ENCODE data around the gene PEX19.

The PEX19 gene

DNA sequence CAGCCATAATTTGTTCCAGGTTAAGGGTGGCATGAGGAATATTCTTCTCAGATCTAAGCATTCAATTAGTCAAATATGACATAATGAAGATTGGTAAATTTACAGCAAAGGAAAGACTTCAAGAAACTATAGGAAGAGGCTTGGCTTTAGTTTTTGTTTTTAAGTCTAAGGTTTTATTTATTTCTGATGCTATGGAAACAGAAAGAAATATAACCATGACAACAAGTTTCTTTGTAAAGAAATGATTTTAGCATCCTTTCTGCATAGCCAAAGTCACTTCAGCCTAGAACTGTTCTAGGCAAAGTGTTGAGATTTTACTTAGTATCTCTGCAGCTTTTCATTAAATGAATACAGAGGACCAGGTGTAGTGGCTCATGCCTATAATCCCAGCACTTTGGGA, 52.0 kb downstream of the PEX19 start:
- H3K4me1 ChIP-seq (ENCODE audit: control insufficient read depth in 2 of 2, insufficient read depth in 1 of 2, low read depth in 1 of 2, low read length in 2 of 2) = no peaks in the 10 kb centered on the region
- no peak overlapping the region for H3K23ac ChIP-seq (ENCODE audit: low read depth, low read length, poor library complexity)
- H2BK120ac ChIP-seq (ENCODE audit: low read depth, low read length) = no peak overlapping the region
- H3K9me3 ChIP-seq (replicated peaks in 1 of 2; ENCODE audit: control insufficient read depth in 2 of 2, insufficient read depth in 1 of 2, low read depth in 1 of 2, low read length in 2 of 2) = no peaks in the 10 kb centered on the region
- no peak for DNase-seq (ENCODE audit: low spot score)
- no peak overlapping the region for H2BK12ac ChIP-seq (ENCODE audit: low read length)
- H3K27me3 ChIP-seq (ENCODE audit: control insufficient read depth in 3 of 3, insufficient read depth in 3 of 3, low read depth in 1 of 3, low read length in 3 of 3) = no peaks in the 10 kb centered on the region
- no peak overlapping the region for H3K4me3 ChIP-seq (ENCODE audit: low read length in 2 of 2)
- H3K18ac ChIP-seq (ENCODE audit: low read length) = no peak overlapping the region
- H3K27ac ChIP-seq (replicated peaks; ENCODE audit: low read length) = no peak overlapping the region
- no peak overlapping the region for H2AK5ac ChIP-seq (ENCODE audit: low read depth, low read length)
- no peak overlapping the region for H2AFZ ChIP-seq (ENCODE audit: low read length)
- H3K14ac ChIP-seq (ENCODE audit: low read length) = no peak overlapping the region
- H4K91ac ChIP-seq (ENCODE audit: low read depth, low read length, poor library complexity) = no peak overlapping the region
- no peak overlapping the region for H4K8ac ChIP-seq (ENCODE audit: low read depth, low read length)
- no peaks in the 10 kb centered on the region for H3K79me1 ChIP-seq (ENCODE audit: low read depth, low read length)
- no peak overlapping the region for H2BK15ac ChIP-seq (ENCODE audit: low read length)
- no peak overlapping the region for H2BK5ac ChIP-seq (ENCODE audit: low read length)
- H3K4ac ChIP-seq (ENCODE audit: low read length) = no peak overlapping the region
- H3K4me2 ChIP-seq (ENCODE audit: insufficient read depth, low read length, poor library complexity, severe bottlenecking) = no peak overlapping the region
- peaks cover 10 to 99% of the 10 kb centered on the region in 2 donors for H3K36me3 ChIP-seq (replicated peaks in 1 of 2; ENCODE audit: control insufficient read depth in 2 of 2, insufficient read depth in 2 of 2, low read length in 2 of 2)
- H3K9ac ChIP-seq (ENCODE audit: low read depth, low read length, poor library complexity) = no peak overlapping the region

DNA sequence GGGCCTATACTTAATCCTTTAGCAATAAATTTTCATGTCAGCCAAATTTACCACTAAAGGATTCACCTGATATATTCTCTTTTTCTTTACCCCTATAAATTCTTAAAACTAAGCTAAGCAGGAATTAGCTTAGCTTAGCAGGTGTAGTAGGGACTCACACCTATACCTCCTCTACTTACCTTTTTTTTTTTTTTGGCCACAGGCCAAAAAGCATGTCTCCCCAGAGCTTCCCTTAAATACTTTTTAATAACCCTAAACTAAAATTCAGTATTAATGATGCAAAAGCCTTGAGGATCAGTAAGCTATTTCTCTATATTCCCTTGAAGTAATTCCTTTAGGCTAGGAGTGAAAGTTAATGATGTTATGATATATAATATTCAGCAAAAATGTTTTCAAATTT, 56.5 kb downstream of the PEX19 start:
- Histone ChIP-seq H3K23ac (ENCODE audit: low read depth, low read length, poor library complexity) (no peak overlapping the region), H3K27me3 (ENCODE audit: control insufficient read depth in 3 of 3, insufficient read depth in 3 of 3, low read depth in 1 of 3, low read length in 3 of 3) (no peaks in the 10 kb centered on the region), H3K9ac (ENCODE audit: low read depth, low read length, poor library complexity) (no peak overlapping the region), H2BK12ac (ENCODE audit: low read length) (no peak overlapping the region), H4K8ac (ENCODE audit: low read depth, low read length) (no peak overlapping the region), H2AK5ac (ENCODE audit: low read depth, low read length) (no peak overlapping the region), H3K4me2 (ENCODE audit: insufficient read depth, low read length, poor library complexity, severe bottlenecking) (no peak overlapping the region), H4K91ac (ENCODE audit: low read depth, low read length, poor library complexity) (no peak overlapping the region), H3K4ac (ENCODE audit: low read length) (no peak overlapping the region), H3K4me3 (ENCODE audit: low read length in 2 of 2) (no peak overlapping the region), H3K9me3 (replicated peaks in 1 of 2; ENCODE audit: control insufficient read depth in 2 of 2, insufficient read depth in 1 of 2, low read depth in 1 of 2, low read length in 2 of 2) (no peaks in the 10 kb centered on the region), H3K36me3 (replicated peaks in 1 of 2; ENCODE audit: control insufficient read depth in 2 of 2, insufficient read depth in 2 of 2, low read length in 2 of 2) (peaks cover 25 to 99% of the 10 kb centered on the region in 2 donors), H2BK5ac (ENCODE audit: low read length) (no peak overlapping the region), H3K4me1 (ENCODE audit: control insufficient read depth in 2 of 2, insufficient read depth in 1 of 2, low read depth in 1 of 2, low read length in 2 of 2) (no peaks in the 10 kb centered on the region), H3K14ac (ENCODE audit: low read length) (no peak overlapping the region), H2AFZ (ENCODE audit: low read length) (no peak overlapping the region), H2BK120ac (ENCODE audit: low read depth, low read length) (no peak overlapping the region), H3K27ac (replicated peaks; ENCODE audit: low read length) (no peak overlapping the region), H3K18ac (ENCODE audit: low read length) (no peak overlapping the region), H3K79me1 (ENCODE audit: low read depth, low read length) (no peaks in the 10 kb centered on the region), H2BK15ac (ENCODE audit: low read length) (no peak overlapping the region)
- no peak for DNase-seq (ENCODE audit: low spot score)

GRCh38 chr1:160227561-160227960, 57.4 kb downstream of the PEX19 start:
- no peaks in the 10 kb centered on the region for H3K27me3 ChIP-seq (ENCODE audit: control insufficient read depth in 3 of 3, insufficient read depth in 3 of 3, low read depth in 1 of 3, low read length in 3 of 3)
- no peaks in the 10 kb centered on the region for H3K4me1 ChIP-seq (ENCODE audit: control insufficient read depth in 2 of 2, insufficient read depth in 1 of 2, low read depth in 1 of 2, low read length in 2 of 2)
- no peak overlapping the region for H3K4ac ChIP-seq (ENCODE audit: low read length)
- no peak overlapping the region for H4K91ac ChIP-seq (ENCODE audit: low read depth, low read length, poor library complexity)
- H2BK15ac ChIP-seq (ENCODE audit: low read length) = no peak overlapping the region
- no peak overlapping the region for H3K4me2 ChIP-seq (ENCODE audit: insufficient read depth, low read length, poor library complexity, severe bottlenecking)
- H3K18ac ChIP-seq (ENCODE audit: low read length) = no peak overlapping the region
- no peak overlapping the region for H4K8ac ChIP-seq (ENCODE audit: low read depth, low read length)
- no peak overlapping the region for H2AFZ ChIP-seq (ENCODE audit: low read length)
- no CpG with 5 or more reads among the region's 1 CpG for WGBS, 2 donors (ENCODE audit: extremely low coverage in 2 of 2, insufficient read length in 2 of 2, insufficient replicate concordance in 1 of 2)
- no peak overlapping the region for H3K9ac ChIP-seq (ENCODE audit: low read depth, low read length, poor library complexity)
- H3K14ac ChIP-seq (ENCODE audit: low read length) = no peak overlapping the region
- no peak overlapping the region for H2BK120ac ChIP-seq (ENCODE audit: low read depth, low read length)
- DNase-seq (ENCODE audit: low spot score) = no peak
- H3K36me3 ChIP-seq (replicated peaks in 1 of 2; ENCODE audit: control insufficient read depth in 2 of 2, insufficient read depth in 2 of 2, low read length in 2 of 2) = peaks cover 31 to 99% of the 10 kb centered on the region in 2 donors
- H3K23ac ChIP-seq (ENCODE audit: low read depth, low read length, poor library complexity) = no peak overlapping the region
- H3K4me3 ChIP-seq (ENCODE audit: low read length in 2 of 2) = no peak overlapping the region
- no peak overlapping the region for H3K27ac ChIP-seq (replicated peaks; ENCODE audit: low read length)
- H3K79me1 ChIP-seq (ENCODE audit: low read depth, low read length) = no peaks in the 10 kb centered on the region
- H2BK5ac ChIP-seq (ENCODE audit: low read length) = no peak overlapping the region
- H3K9me3 ChIP-seq (replicated peaks in 1 of 2; ENCODE audit: control insufficient read depth in 2 of 2, insufficient read depth in 1 of 2, low read depth in 1 of 2, low read length in 2 of 2) = no peaks in the 10 kb centered on the region
- H2BK12ac ChIP-seq (ENCODE audit: low read length) = no peak overlapping the region
- no peak overlapping the region for H2AK5ac ChIP-seq (ENCODE audit: low read depth, low read length)

DNA sequence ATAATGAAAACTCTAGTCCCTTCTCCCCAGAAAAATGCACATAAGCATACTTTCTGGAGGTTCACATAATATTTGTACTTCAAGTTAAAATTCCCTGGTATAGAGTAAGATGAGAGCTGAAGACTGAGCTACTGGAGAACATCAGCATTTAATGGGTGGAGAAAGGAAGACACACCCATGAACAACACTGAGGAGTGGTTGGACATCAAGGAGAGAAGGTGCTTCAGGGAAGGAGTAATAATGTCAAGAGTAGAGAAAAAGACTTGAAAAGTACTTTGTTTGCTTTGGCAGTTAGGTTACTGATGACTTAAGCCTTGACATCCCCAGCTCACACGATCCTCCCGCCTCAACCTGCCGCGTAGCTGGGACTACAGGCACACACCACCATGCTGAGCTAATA, 57.9 kb downstream of the PEX19 start:
- Histone ChIP-seq H4K8ac (ENCODE audit: low read depth, low read length) (no peak overlapping the region), H3K4ac (ENCODE audit: low read length) (no peak overlapping the region), H3K27ac (replicated peaks; ENCODE audit: low read length) (no peak overlapping the region), H3K18ac (ENCODE audit: low read length) (no peak overlapping the region), H2BK15ac (ENCODE audit: low read length) (no peak overlapping the region), H2AK5ac (ENCODE audit: low read depth, low read length) (no peak overlapping the region), H3K4me1 (ENCODE audit: control insufficient read depth in 2 of 2, insufficient read depth in 1 of 2, low read depth in 1 of 2, low read length in 2 of 2) (no peaks in the 10 kb centered on the region), H3K4me2 (ENCODE audit: insufficient read depth, low read length, poor library complexity, severe bottlenecking) (no peak overlapping the region), H3K4me3 (ENCODE audit: low read length in 2 of 2) (no peak overlapping the region), H2BK5ac (ENCODE audit: low read length) (no peak overlapping the region), H2BK120ac (ENCODE audit: low read depth, low read length) (no peak overlapping the region), H3K79me1 (ENCODE audit: low read depth, low read length) (no peaks in the 10 kb centered on the region), H3K9ac (ENCODE audit: low read depth, low read length, poor library complexity) (no peak overlapping the region), H2BK12ac (ENCODE audit: low read length) (no peak overlapping the region), H3K36me3 (replicated peaks in 1 of 2; ENCODE audit: control insufficient read depth in 2 of 2, insufficient read depth in 2 of 2, low read length in 2 of 2) (peaks cover 35 to 99% of the 10 kb centered on the region in 2 donors), H3K27me3 (ENCODE audit: control insufficient read depth in 3 of 3, insufficient read depth in 3 of 3, low read depth in 1 of 3, low read length in 3 of 3) (no peaks in the 10 kb centered on the region), H4K91ac (ENCODE audit: low read depth, low read length, poor library complexity) (no peak overlapping the region), H2AFZ (ENCODE audit: low read length) (no peak overlapping the region), H3K14ac (ENCODE audit: low read length) (no peak overlapping the region), H3K23ac (ENCODE audit: low read depth, low read length, poor library complexity) (no peak overlapping the region), H3K9me3 (replicated peaks in 1 of 2; ENCODE audit: control insufficient read depth in 2 of 2, insufficient read depth in 1 of 2, low read depth in 1 of 2, low read length in 2 of 2) (no peaks in the 10 kb centered on the region)
- DNase-seq (ENCODE audit: low spot score) = no peak
- no CpG with 5 or more reads among the region's 4 CpGs for WGBS, 2 donors (ENCODE audit: extremely low coverage in 2 of 2, insufficient read length in 2 of 2, insufficient replicate concordance in 1 of 2)

Measured in neuronal stem cell (in vitro differentiated cells).